Activated naive CD8-positive, alpha-beta T cell treated with anti-CD3 and anti-CD28 coated beads, Interleukin-2, amount 50 U/mL, for 16 hours (primary cell): ENCODE results near the gene VMP1.
"Not testable (repeated sequence)": the region's sequence is repeated elsewhere in the genome, so short reads cannot be mapped to it uniquely, and the experiment has no call there.

Experiments used
- DNase-seq: peaks from one replicate; pipeline ENCODE4 v3.0.0-alpha.2; 2020; ENCODE audit warnings: low read depth, low spot score

The VMP1 gene

DNA sequence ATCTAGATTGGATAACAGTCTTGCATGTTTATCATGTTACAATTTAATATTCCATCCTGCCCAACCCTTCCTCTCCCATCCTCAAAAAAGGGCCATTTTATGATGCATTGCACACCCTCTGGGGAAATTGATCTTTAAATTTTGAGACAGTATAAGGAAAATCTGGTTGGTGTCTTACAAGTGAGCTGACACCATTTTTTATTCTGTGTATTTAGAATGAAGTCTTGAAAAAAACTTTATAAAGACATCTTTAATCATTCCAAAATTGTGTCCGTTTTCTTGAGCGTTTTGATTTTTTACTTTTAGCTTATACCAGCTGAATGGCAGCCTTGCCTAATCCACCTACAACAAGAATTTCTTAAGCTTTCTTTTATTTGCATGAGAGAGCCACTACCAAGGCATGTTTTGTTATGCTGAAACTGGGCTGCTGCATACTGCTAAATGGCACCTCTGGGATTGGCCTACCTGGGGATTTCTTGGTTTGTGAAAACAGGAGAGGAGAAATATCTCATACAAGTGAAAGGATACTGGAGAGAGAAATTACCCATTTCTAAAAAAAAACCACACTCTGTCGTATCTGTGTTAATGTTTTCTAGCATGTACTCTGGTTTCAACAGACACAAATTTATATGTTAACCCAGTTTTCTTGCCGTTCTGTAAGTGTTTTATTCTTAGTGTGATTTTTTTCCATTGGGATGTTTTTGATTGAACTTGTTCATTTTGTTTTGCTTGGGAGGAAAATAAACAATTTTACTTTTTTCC is 133.1 kb downstream of the VMP1 start:
- no peak for DNase-seq

DNA sequence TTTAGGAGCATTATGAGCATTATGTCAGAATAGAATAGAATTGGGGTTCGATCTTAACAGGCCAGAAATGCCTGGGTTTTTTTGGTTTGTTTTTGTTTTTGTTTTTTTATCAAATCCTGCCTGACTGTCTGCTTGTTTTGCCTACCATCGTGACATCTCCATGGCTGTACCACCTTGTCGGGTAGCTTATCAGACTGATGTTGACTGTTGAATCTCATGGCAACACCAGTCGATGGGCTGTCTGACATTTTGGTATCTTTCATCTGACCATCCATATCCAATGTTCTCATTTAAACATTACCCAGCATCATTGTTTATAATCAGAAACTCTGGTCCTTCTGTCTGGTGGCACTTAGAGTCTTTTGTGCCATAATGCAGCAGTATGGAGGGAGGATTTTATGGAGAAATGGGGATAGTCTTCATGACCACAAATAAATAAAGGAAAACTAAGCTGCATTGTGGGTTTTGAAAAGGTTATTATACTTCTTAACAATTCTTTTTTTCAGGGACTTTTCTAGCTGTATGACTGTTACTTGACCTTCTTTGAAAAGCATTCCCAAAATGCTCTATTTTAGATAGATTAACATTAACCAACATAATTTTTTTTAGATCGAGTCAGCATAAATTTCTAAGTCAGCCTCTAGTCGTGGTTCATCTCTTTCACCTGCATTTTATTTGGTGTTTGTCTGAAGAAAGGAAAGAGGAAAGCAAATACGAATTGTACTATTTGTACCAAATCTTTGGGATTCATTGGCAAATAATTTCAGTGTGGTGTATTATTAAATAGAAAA is 133.8 kb downstream of the VMP1 start:
- not testable (repeated sequence) for DNase-seq

DNA sequence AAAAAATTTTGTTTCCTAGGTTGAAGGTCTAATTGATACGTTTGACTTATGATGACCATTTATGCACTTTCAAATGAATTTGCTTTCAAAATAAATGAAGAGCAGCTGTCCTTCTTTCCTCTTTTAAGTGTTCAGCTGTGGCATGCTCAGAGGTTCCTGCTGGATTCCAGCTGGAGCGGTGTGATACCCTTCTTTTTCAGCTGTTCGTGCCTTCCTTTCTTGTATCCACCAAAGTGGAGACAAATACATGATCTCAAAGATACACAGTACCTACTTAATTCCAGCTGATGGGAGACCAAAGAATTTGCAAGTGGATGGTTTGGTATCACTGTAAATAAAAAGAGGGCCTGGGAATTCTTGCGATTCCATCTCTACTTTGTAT is 134.4 kb downstream of the VMP1 start:
- DNase-seq = not testable (repeated sequence)

DNA sequence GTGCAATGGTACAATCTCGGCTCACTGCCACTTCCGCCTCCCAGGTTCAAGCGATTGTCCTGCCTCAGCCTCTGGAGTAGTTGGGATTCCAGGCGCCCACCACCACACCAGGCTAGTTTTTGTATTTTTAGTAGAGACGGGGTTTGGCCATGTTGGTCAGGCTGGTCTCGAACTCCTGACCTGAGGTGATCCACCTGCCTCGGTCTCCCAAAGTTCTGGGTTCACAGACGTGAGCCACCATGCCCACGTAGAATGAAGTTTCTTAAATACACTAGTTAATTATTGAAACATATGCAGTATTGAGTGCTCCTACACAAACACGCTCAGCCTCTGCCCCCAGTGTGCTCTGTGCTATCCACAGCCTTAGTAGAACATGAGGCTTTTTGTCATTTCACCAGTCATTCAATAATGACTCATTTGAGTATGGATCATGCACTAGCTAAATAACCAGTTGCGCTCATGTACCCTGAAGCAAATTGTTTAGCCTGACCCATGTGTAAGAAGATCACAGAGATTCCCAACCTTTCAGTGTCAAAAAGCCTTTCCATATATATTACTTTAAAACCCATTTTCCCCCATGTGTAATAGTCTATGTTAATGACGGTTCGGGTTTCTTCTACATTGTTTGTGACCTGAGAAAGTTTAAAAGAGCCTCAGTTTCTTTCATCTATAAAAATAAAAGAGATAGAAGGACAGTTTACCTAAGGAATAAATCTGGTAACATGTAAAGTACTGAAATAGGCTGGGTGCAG is 135.6 kb downstream of the VMP1 start:
- DNase-seq = no peak

DNA sequence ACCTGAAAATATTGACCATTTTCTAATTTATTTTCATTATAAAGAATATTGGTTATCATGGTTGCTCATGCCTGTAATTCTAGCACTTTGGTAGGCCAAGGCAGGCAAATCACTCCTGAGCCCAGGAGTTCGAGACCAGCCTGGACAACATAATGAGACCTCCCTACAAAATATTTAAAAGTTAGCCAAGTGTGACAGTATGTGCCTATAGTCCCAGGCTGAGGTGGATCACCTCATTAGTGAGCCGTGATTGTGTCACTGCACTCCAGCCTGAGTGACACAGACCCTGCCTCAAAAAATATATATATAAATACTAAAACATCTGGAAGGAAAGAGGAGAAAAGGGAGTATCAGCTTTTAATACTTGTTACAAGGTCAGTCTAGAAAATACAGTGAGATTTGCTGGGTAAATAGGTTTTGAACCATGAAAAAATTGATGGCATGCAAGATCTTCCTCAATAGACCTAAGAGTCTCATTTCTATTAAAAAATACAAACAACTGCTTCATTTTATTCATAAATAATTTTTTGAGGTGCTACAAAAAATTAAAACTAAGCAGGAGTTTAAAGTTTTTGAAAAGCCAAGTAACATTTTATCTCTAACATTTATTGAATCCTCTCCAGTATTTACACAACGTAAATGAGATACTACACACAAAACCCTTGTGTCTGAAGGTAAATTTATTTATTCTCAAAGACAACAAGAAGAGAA is 137.6 kb downstream of the VMP1 start:
- no peak for DNase-seq

DNA sequence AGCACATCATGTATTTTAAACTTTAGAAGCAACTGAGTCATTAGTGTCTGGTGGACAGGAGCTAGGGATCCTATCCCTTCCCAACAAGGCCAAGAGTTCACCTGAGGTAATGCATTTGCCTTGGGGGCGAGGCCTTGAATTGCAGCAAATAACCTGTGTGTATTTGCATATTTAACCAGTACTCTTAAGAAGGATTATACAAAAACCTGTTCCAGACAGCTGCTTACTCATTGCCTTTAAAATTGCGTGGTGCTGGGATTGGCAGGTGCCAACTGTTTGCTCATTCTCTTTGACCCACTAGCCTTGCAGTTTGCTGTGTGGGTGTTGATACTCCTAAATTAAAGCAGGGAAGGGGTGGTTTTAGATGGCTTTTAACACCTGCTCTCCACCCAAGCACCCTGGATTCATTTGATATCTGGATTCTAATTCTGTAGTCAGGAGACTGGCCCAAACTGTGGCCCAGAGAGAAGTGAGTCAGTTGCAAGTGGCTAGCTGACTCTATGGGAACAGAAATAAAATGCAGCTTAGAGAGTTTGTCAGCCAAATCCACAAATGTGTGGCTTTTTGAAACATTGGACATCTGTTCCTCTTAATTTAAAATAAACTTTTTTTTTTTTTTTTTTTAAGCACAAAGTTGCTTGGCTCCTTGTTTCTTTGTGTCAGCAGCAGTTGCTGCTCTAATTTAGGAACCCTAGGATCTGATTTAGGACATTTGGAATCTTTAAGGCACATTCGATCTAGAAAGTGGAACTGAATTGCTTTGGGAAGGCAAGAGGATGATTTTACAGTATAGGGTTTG is 138.3 kb downstream of the VMP1 start:
- no peak for DNase-seq

DNA sequence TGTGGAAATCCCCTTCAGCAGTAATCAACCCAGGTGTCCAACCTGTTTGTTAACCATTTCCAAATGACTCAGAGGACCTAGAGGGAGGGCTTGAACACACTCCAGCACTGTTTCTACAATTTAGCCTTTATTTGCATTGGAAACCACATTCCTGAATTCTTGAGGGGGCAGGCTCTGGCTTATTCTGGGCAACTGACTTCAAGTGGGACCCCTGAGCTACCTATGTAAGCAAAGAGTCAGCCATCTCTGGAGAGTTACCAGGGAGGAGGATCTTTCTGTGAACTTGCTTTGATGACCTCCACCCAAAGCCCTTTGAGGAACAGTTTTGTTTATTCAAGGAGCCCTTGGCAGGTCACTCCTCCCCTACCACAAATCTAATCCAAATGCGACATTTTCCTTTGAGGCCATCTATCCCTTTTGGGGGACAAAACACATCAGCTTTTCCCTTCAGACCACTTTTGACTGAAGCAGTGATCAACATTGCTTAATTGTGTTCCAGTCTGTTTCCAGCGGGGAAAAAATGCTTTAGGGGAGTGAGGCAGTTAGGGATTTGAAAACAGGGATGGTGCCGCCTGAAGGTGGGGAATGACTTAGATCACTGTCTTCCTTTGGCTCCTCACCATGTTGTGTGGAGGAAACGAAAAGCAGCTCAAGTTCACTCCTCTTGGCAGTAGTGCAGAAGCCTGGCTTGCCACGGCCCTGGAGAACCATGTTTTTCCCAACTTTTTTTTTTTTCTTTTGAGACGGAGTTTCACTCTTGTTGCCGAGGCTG is 139.1 kb downstream of the VMP1 start:
- no peak for DNase-seq

DNA sequence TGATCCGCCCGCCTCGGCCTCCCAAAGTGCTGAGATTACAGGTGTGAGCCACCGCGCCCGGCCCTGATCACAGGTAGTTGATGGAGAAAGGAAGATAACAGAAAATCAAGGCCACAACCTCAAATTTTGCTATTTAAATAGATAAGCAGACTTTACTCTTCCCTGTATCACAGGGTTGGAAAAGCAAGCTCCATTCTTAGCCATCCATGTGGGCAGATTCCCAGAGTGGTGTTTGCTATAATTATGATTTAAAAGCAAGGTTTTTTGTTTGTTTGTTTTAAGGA is 140.9 kb downstream of the VMP1 start:
- no peak for DNase-seq

DNA sequence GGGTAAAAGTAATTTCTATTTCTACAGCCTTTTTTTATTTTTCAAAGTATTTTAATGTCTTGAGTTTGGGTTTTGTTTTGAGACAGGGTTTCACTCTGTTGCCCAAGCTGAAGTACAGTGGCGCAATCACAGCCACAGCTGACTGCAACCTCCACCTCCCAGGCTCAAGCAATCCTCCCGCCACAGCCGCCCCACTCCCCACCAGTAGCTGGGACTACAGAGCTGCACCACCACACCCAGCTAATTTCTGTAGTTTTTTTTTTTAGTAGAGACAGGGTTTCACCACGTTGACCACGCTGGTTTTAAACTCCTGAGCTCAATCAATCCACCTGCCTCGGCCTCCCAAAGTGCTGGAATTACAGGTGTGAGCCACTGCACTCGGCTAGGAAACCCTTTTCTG is 141.3 kb downstream of the VMP1 start:
- no peak for DNase-seq

DNA sequence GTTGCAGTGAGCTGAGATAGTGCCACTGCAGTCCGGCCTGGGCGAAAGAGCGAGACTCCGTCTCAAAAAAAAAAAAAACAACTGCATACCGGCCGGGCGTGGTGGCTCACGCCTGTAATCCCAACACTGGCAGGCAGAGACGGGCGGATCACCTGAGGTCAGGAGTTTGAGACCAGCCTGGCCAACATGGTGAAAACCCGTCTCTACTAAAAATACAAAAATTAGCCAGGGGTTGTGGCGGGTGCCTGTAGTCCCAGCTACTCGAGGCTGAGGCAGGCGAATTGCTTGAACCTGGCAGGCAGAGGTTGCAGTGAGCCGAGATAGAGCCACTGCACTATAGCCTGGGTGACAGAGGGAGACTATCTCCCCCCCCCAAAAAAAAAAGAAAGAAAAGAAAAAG is 142.9 kb downstream of the VMP1 start:
- not testable (repeated sequence) for DNase-seq

DNA sequence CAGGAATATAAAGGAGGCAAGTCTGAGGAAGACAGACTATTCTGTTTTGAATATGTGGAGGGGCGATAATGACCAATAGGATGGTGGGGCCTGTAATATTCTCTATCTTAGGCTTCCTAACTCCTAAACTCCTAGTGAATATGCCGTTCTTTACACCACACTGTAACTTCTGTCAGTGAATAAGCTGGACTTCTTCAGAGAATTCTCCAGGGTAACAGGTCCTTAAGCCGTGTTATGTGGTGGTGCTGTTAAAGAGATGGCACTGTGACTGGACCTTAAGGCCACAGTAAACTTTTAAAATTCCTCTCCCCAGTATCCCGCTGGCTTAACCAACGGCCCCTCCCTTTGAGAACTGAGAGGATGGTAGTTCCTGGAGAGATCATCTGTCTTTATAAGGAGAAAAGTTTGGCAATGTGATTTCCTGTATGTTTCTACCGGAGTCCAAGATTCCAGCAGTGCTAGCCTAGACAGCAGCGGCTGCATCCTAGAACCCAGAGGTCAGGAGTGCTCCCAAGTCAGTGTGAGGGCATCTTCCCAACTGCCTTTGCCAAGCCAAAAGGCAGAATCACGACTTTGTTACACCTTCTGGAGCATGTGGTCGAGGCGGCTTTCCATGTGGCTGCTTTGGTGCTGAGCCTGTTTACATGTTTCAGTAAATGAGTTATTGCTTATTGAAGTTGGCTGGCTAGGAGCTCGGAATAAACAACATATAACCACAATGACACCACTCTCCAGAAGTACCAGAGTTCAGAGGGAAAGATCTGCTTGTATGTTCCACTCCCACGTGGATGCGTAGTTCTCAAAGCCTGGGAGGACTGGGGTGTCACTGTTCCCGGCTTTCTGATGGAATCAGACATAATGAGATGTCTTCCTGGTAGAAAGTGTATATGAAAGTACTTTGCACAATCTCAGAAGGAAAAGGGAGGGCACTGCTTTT is 144.3 kb downstream of the VMP1 start:
- DNase-seq = no peak

DNA sequence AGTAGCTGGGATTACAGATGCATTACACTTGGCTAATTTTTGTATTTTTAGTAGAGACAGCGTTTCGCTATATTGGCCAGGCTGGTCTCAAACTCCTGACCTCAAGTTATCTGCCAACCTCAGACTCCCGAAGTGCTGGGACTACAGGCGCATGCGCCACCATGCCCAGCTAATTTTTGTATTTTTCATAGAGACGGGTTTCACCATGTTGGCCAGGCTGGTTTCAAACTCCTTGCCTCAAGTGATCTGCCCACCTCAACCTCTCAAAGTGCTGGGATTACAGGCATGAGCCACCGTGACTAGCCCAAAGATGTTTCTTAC is 145.4 kb downstream of the VMP1 start:
- not testable (repeated sequence) for DNase-seq

DNA sequence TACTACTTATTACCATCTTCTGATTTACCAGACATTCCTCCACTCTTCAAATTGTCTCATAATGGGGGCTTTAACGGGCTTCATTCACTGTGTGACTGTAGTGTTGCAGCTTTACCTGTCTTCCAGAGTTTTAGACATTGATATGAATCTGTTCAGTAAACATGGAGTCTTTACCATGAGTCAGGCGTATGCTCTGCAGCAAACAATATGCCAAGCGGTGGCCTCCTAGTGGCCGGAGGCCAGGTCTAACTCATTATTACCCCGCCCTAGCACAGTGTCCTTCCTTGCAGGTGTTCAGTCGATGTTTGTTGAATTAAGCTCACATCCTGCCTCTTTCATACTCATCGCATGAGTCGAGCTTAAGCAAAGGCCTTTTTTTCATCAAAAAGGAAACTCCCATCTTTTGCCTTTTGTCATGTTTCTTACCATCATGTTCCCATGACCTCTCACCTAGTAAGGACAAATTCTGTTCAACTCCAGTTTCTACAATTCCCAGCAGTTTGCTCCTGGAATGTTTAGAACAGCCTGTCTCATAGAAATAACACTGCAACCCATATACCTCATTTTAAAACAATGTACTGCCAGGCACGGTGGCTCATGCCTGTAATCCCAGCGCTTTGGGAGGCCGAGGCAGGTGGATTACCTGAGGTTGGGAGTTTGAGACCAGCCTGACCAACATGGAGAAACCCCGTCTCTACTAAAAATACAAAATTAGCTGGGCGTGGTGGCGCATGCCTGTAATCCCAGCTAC is 145.9 kb downstream of the VMP1 start:
- no peak for DNase-seq

DNA sequence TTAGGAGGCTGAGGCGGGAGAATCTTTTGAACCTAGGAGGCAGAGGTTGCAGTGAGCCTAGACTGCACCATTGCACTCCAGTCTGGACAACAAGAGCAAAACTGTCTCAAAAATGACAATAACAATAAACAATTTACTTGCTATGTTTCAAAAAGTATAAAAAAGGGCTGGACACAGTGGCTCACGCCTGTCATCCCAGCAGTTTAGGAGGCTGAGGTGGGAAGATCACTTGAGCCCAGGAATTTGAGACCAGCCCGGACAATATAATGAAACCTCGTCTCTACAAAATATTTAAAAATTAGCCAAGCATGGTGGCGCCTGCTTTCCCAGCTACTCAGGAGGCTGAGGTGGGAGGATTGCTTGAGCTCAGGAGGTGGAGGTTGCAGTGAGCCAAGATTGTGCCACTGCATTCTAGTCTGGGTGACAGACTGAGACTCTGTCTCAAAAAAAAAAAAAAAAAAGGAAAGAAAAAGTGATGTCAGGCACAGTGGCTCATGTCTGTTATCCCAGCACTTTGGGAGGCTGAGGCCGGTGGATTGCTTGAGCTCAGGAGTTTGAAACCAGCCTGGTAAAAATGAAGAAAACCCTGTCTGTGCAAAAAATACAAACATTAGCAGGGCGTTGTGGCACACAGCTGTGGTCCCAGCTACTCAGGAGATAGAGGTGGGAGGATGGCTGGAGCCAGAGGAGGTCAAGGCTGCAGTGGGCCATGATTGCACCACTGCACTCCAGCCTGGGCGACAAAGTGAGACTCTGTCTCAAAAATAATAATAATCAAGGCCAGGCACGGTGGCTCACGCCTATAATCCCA is 146.7 kb downstream of the VMP1 start:
- DNase-seq = not testable (repeated sequence)

DNA sequence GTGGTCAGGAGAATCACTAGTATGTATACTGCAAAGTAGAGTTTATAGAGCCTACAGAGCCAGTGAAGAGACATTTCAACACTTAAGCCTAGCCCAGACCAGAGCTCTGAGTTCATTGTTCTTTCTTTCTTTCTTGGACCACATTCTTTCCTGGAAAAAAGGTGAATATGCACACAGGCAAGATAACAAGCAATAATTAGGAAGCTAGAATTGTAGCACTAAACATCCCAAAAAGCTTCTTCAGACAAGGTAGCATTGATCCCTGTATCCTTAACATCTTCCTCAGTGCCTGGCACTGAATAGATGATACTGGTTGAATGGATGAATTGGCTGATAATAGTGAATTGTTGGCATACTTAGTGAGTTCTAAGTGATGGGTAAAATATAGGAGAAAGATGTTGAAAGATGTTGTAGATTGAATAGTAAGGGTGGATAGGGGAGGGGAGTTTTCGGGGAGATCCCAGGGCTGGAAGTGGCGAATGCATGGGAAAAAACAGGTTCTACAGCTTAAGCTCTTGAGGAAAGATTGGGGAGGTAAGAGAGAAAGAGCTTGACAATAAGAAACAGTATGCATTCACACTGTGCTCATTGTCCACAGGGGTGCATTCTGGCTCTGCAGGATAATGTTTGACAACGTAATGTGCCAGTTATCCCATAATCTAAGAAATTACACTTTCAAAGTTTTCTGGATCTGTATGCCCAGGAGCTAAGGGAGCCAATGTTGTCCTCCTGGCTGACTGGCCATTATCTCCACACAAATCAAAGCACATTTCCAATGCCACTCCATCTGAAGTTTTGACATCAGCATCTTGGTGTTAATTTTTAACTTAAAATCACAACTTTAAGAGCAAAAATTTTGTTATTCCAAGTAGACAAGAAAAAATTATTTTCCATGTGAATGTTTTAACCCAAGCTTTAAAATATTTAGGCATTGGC is 149.7 kb downstream of the VMP1 start:
- no peak for DNase-seq

DNA sequence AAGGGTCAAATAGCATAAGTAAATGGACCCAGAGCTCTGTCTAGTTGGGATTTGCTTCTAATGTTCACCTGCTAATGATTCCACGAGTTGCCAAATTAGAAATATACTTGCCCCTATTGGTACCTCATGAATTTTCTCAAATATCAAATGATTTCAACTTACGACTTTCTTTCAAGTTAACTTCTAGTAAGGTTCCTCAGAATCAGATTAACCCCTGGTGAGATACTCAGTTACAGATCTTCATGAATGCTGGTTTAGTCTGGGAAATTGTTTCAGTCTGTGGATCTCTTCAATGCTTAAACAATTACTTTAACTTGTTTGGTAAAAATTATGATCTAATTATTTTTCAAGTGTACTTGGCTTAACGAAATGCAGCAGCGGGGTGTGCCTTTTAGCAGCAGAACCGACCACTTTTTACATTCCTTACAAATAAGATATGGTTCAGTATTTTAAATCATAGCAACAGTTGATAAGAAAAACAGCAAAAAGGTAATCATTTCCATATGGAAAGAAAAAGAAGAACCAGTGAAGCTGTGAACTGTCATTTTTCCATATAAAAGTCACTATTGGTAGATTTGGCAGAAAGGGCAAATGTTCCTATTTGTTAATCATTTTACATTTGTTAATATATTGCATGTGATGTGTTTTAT is 150.8 kb downstream of the VMP1 start:
- no peak for DNase-seq
